Fibroblast of lung (primary cell): ENCODE results near the gene MTA1.

ENCODE experiments used
- EZH2 ChIP-seq: IDR thresholded peaks from 2 replicates; pipeline ENCODE4 v1.5.1; 2012; ENCODE audit warnings: low read length, control low read depth, mild to moderate bottlenecking; ENCODE audit errors: missing control alignments
- TF ChIP-seq, protein P1 (sequence below), 2 donors: IDR thresholded peaks in 1 of 2; conservative IDR thresholded peaks in 1 of 2; 1 replicate in 1 of 2; 2 replicates in 1 of 2; pipeline ENCODE4 v1.5.1; 2011 to 2012; ENCODE audit warnings: low read length in 2 of 2, control low read depth in 1 of 2, inconsistent platforms in 1 of 2, low read depth in 1 of 2, mild to moderate bottlenecking in 1 of 2

DNA sequence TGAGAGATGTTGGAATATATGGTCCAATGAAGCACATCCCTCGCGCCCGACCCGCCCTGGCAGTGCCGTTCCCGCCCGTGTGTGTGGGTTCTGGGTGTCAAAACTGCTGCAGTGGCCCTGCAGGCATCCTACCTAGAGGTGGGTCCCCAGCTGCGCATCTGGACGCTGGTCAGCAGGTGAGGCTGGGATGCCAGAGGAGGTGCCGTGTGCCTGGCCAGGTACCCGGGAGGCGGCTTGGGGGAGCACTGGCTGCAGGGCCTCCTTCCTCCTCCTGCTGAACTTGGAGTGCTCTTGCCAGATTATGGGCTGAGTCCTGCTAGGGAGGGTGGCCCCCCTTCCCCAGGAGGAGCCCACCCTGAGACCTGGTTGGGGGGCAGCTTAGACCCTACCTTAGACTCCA, 5.2 kb downstream of the MTA1 start:
- TF ChIP-seq, protein P1, sequence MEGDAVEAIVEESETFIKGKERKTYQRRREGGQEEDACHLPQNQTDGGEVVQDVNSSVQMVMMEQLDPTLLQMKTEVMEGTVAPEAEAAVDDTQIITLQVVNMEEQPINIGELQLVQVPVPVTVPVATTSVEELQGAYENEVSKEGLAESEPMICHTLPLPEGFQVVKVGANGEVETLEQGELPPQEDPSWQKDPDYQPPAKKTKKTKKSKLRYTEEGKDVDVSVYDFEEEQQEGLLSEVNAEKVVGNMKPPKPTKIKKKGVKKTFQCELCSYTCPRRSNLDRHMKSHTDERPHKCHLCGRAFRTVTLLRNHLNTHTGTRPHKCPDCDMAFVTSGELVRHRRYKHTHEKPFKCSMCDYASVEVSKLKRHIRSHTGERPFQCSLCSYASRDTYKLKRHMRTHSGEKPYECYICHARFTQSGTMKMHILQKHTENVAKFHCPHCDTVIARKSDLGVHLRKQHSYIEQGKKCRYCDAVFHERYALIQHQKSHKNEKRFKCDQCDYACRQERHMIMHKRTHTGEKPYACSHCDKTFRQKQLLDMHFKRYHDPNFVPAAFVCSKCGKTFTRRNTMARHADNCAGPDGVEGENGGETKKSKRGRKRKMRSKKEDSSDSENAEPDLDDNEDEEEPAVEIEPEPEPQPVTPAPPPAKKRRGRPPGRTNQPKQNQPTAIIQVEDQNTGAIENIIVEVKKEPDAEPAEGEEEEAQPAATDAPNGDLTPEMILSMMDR (conservative IDR thresholded peaks at IDR 0.05 in 1 of 2, IDR thresholded peaks at IDR 0.05 in 1 of 2; ENCODE audit: low read depth in 1 of 2, low read length in 2 of 2) = no peak
- TF ChIP-seq EZH2 = no peak
